Esophagus squamous epithelium (tissue), 5 donors: Measurements from ENCODE around the gene SLC10A2. TPM values are rescaled to one million over a fixed set of nuclear protein-coding genes. Genes with fewer than 3 reads are reported as not detected.
"Not testable (repeated sequence)": the region's sequence is repeated elsewhere in the genome, so short reads cannot be mapped to it uniquely, and the experiment has no call there.

Source experiments
- DNase-seq: peaks from one replicate; lab custom pipeline; 2025; lab: John Stamatoyannopoulos, UW
- H3K27ac ChIP-seq, 4 donors: fragments of 200-600 bp; sonication (generic); one replicate each; pipeline ENCODE4 v1.5.1; 2016 to 2019; ENCODE audit warnings: mild to moderate bottlenecking in 1 of 4
- H3K27me3 ChIP-seq, 4 donors: fragments of 200-600 bp; sonication (generic); 1 replicate in 3 of 4; 2 replicates in 1 of 4; pipeline versions ENCODE4 v1.5.1 to v1.6.0; 2017 to 2021; ENCODE audit warnings: antibody characterized with exemption in 1 of 4
- H3K36me3 ChIP-seq, 3 donors: fragments of 200-600 bp; sonication (generic); one replicate each; pipeline ENCODE4 v1.5.1; 2016 to 2019
- H3K4me1 ChIP-seq, 3 donors: fragments of 200-600 bp; sonication (generic); one replicate each; pipeline ENCODE4 v1.5.1; 2017 to 2019
- H3K4me3 ChIP-seq, 4 donors: fragments of 200-600 bp; sonication (generic); 1 replicate in 3 of 4; 2 replicates in 1 of 4; pipeline ENCODE4 v1.5.1; 2016 to 2019; ENCODE audit warnings: mild to moderate bottlenecking in 2 of 4, moderate library complexity in 1 of 4
- H3K9me3 ChIP-seq, 3 donors: fragments of 200-600 bp; sonication (generic); one replicate each; pipeline ENCODE4 v1.5.1; 2016 to 2019
- POLR2A ChIP-seq, 4 donors: fragments of 450-650 bp; IDR thresholded peaks; one replicate each; pipeline ENCODE4 v1.6.1; 2017; ENCODE audit warnings: antibody characterized with exemption in 4 of 4, mild to moderate bottlenecking in 4 of 4, moderate library complexity in 3 of 4
- WGBS, 2 donors: methylation state at CpG; one replicate each; pipeline ENCODE4 v1.1.5; 2018; 5-methylcytosine and 5-hydroxymethylcytosine counted together
- intact Hi-C: fragments of 100-400 bp; cut with DNase I; formaldehyde crosslinking; loops from one replicate; pipeline ENCODE4 v1.15.0; 2022
- total RNA-seq, 4 donors: library from RNA; depleted of rRNA; stranded (reverse); fragments of >200 nt; gene quantifications; one replicate each; pipeline ENCODE4 v1.1.0, GENCODE V29; 2016
- TF ChIP-seq, protein P1 (sequence below), 6 experiments: fragments of 450-650 bp in 4 of 6; fragments of 200-600 bp in 2 of 6; sonication (generic) in 2 of 6; IDR thresholded peaks; one replicate each; pipeline ENCODE4 v1.5.1; 2016 to 2019; ENCODE audit warnings: antibody characterized with exemption in 6 of 6, mild to moderate bottlenecking in 4 of 6, moderate library complexity in 4 of 6
- donor health status: DM: yes; HTN: yes; CAD: no.

SLC10A2 gene, protein sequence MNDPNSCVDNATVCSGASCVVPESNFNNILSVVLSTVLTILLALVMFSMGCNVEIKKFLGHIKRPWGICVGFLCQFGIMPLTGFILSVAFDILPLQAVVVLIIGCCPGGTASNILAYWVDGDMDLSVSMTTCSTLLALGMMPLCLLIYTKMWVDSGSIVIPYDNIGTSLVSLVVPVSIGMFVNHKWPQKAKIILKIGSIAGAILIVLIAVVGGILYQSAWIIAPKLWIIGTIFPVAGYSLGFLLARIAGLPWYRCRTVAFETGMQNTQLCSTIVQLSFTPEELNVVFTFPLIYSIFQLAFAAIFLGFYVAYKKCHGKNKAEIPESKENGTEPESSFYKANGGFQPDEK
- total RNA-seq: not detected

DNA sequence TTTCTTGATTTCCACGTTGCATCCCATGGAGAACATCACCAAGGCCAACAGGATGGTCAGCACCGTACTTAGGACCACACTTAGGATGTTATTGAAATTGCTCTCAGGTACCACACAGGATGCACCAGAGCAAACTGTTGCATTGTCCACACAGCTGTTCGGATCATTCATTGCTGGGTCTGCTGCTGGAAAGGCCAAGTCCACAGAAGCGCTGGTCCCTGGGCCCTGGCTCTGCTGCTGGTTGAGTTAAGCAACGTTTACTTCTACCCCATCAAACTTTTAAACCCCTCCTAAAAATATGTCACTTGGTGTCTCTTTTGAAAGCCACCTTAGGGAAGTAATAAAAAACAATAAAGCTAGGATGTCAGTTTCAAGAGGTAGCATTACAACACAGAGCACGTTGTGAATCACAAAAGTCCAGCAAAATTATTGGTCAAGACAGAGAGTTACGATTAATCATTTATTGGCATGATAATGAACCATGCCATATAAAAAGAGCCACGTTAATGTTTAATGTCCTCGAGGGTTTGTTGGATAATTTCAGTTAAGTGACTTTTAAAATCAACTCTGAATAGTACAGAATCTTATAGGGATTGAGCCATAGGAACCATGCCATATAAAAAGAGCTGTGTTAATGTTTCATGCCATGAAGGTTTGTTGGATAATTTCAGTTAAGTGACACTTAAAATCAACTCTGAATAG is at the start of gene SLC10A2:
Gene SLC10A2, minus strand, starts transcription at position 339 of the 702 bp plus-strand sequence. Its CDS starts 168 bp downstream, at position 171.
- H3K36me3 ChIP-seq: no peaks in the 10 kb centered on the region
- no peak within 1 kb of the TSS for H3K27ac ChIP-seq
- H3K4me3 ChIP-seq: no peak within 1 kb of the TSS
- intact Hi-C loops: no loop called here
- no peaks in the 10 kb centered on the region for H3K27me3 ChIP-seq
- H3K9me3 ChIP-seq: no peaks in the 10 kb centered on the region
- 71 to 74% methylated on average over 6 to 9 of the region's 9 CpGs for WGBS, 2 donors
- TF ChIP-seq, protein P1, sequence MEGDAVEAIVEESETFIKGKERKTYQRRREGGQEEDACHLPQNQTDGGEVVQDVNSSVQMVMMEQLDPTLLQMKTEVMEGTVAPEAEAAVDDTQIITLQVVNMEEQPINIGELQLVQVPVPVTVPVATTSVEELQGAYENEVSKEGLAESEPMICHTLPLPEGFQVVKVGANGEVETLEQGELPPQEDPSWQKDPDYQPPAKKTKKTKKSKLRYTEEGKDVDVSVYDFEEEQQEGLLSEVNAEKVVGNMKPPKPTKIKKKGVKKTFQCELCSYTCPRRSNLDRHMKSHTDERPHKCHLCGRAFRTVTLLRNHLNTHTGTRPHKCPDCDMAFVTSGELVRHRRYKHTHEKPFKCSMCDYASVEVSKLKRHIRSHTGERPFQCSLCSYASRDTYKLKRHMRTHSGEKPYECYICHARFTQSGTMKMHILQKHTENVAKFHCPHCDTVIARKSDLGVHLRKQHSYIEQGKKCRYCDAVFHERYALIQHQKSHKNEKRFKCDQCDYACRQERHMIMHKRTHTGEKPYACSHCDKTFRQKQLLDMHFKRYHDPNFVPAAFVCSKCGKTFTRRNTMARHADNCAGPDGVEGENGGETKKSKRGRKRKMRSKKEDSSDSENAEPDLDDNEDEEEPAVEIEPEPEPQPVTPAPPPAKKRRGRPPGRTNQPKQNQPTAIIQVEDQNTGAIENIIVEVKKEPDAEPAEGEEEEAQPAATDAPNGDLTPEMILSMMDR (IDR thresholded peaks at IDR 0.05): no peak
- TF ChIP-seq POLR2A (IDR thresholded peaks at IDR 0.05): no peak
- peaks cover 0 to 4% (median 0%) of the 10 kb centered on the region in 3 donors for H3K4me1 ChIP-seq
- DNase-seq: no peak

DNA sequence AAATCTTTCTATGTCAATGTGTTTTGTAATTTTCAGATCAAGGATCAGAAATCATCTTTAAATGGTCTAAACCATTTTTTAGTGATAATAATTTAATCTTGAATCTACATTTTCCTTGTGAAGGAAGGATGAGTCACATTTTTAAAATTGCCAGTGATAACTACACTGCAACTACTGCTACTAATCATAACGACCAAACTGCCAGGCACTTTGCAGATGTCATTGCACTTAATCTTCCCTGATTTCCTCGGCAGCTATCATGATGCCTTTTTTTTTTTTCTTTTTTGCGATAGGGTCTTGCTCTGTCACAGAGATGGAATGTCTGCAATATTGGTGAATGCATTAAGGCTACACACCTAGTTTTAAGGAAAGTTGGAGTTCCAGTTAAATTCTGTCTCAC is 41.4 kb upstream of the SLC10A2 start:
- intact Hi-C loops: no loop called here
- no peak for DNase-seq
- H3K9me3 ChIP-seq: no peaks in the 10 kb centered on the region
- WGBS, 2 donors: 48 to 59% methylated on average over 3 of the region's 3 CpGs
- no peaks in the 10 kb centered on the region for H3K27me3 ChIP-seq
- no peak for TF ChIP-seq POLR2A (IDR thresholded peaks at IDR 0.05)
- TF ChIP-seq, protein P1 (IDR thresholded peaks at IDR 0.05): no peak
- no peaks in the 10 kb centered on the region for H3K36me3 ChIP-seq
- no peak overlapping the region for H3K4me3 ChIP-seq
- H3K4me1 ChIP-seq: no peaks in the 10 kb centered on the region
- no peak overlapping the region for H3K27ac ChIP-seq

DNA sequence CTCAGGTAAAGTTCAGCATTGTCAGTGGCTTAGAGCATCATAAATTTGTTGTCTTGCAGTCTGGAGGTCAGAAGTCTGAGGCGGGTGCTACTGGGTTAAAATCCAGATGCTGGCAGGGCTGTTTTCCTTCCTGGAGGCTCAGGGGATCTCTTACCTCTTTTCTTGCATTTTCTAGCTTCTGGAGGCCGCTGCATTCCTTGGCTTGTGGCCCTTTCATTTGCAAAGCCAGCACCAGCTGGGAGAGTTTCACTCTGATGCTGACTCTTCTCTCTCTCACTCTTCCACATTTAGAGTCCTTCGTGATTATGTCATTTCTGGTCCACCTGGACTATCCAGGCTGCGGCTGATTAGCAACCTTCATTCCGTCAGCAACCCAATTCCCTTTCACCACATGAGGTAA is 38.1 kb upstream of the SLC10A2 start:
- Histone ChIP-seq H3K27me3 (no peaks in the 10 kb centered on the region), H3K4me3 (no peak overlapping the region), H3K4me1 (no peaks in the 10 kb centered on the region), H3K36me3 (no peaks in the 10 kb centered on the region), H3K9me3 (no peaks in the 10 kb centered on the region), H3K27ac (no peak overlapping the region)
- DNase-seq: no peak
- 74 to 86% methylated on average over 5 of the region's 5 CpGs for WGBS, 2 donors
- no peak for TF ChIP-seq POLR2A (IDR thresholded peaks at IDR 0.05)
- TF ChIP-seq, protein P1 (IDR thresholded peaks at IDR 0.05): no peak
- intact Hi-C loops: no loop called here

DNA sequence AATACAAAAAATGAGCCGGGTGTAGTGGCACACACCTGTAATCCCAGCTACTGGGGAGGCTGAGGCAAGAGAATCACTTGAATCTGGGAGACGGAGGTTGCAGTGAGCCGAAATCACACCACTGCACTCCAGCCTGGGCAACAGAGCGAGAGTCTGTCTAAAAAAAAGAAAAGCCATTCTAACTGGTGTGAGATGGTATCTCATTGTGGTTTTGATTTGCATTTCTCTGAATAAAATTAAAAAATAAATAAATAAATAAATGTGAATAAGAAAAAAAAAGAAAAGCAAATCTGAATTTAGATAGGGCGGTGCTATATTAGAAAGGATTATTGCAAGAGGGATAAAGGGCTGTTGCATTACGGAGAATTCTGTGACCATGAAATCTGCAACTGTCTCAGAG is 37.2 kb upstream of the SLC10A2 start:
- H3K4me3 ChIP-seq, H3K9me3 ChIP-seq, H3K4me1 ChIP-seq, DNase-seq, H3K27me3 ChIP-seq, H3K36me3 ChIP-seq, H3K27ac ChIP-seq, intact Hi-C loops: not testable (repeated sequence)
- WGBS, 2 donors: 80 to 94% methylated on average over 6 of the region's 6 CpGs

DNA sequence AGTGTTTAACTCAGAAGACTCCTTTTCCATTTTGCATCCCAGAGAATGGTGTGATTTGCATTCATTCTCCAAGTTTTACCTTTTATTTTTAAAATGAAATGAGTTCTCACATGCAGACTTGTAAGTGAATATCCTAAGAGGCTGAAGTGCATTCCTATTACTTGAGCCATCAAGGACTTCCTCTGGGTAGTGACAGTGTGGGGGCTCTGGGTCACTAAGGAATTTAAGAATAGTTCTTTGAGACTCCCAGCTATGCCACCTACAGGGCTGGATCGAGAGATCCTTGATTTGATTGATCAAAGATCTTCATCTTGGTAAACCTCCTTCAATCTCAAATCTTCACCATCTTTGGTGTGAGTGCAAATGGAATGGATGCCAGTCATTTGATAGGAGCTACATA is 36.3 kb upstream of the SLC10A2 start:
- Histone ChIP-seq H3K27ac (no peak overlapping the region), H3K27me3 (no peaks in the 10 kb centered on the region), H3K4me3 (no peak overlapping the region), H3K9me3 (no peaks in the 10 kb centered on the region), H3K36me3 (no peaks in the 10 kb centered on the region), H3K4me1 (no peaks in the 10 kb centered on the region)
- intact Hi-C loops: no loop called here
- no peak for TF ChIP-seq POLR2A (IDR thresholded peaks at IDR 0.05)
- TF ChIP-seq, protein P1 (IDR thresholded peaks at IDR 0.05): no peak
- WGBS, 2 donors: 64 to 89% methylated on average over 1 of the region's 1 CpG
- DNase-seq: no peak
